Daoy (cell line): Measurements from ENCODE around the gene CCDC39. TPM values are rescaled to one million over a fixed set of nuclear protein-coding genes. Genes with fewer than 3 reads are reported as not detected.

Experiments used
- DNase-seq: peaks from one replicate; pipeline ENCODE4 v3.0.0-alpha.2; 2015; ENCODE audit warnings: low read depth
- total RNA-seq: library from RNA; depleted of rRNA; stranded (reverse); fragments of >200 nt; shearing (Covaris generic); gene quantifications from 2 replicates; pipeline ENCODE4 v1.2.3, GENCODE V29; 2014; rRNA removed

The CCDC39 gene
- 0.65 TPM in 1 of 2 replicates, not detected in the other for total RNA-seq

DNA sequence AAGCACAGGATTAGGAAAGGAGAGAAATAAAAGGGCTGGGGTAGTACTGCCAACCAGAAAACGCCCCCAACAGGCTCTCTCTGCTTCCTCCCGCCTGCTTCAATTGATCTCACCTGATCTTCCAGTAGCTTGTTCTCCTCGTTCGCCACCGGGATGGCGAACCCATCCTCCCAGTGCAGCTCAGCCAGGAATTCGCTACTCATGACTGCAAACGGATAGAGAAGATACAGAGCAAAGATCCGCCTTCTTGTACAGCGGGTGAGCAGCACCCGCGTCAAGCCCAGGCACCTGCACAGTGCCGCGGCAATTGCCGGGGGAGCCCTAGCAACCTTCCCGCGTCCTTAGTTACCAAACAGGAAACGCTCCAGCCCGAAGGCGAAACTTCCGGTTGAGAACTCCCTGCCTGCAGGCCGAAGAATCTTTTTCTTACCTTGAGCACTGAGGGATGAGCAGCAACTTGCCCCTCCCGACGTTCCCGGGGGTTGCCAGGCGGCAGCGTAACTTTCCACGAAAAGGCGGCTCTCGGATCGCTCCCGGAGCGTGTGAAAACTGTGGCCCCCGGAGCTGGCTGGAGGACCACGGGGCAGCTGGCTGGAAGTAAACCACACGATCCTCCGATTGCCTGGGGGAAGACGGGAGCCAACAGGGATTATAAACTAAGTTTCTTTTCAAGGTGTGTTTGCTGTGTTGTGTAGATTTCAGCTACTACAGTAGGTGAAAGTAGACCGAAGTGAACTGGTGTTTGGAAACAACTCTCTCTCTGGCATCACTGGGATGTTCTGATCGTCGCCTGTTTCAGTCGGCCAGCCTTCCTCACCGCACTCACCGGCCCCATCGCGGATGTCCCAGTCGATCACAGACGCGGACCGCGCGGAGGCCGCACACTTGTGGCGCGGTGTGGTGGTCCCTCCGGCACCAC is at the start of gene CCDC39:
Gene CCDC39 (minus strand): TSS at position 312 of the 919 bp plus-strand sequence. CDS start 109 bp downstream, at position 203.
- peak; percentile 84 for DNase-seq

DNA sequence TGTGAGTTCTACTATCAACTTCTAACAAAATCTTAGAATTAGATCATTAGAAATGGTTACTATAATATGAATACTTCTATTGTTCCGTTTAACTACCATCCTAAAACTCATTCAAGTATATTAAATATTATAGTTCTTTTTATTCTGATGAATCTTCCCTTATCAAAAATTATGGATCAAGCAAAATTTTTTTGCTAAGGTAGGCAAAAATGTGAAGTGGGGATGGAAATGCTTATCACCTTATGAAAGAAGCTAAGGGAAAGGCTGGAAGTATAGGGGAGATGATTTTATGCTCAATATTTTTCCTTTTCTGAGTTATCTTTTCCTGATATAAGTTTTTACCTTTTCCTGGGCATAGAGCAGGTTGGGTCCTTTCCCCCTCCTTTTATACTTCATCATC is 40.7 kb upstream of the CCDC39 start:
- no peak for DNase-seq

DNA sequence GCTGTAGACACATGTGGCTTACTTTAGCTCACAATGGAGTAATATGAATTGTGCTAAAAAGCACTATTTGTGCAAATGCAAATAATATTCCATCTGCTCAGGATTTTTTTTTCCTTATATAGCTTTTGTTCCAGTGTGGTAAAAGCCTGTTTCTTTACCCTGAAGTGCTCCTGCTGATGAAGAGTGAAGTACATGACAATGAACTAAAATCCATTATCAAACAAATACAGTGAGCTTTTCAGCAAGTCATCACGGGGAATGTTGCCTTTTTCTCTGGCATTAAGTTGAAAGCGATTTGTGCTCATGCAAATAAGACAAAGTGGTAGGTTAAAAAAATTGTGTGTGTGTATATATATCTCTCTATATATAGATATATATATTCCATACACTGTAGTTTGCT is 28.6 kb upstream of the CCDC39 start:
- no peak for DNase-seq

DNA sequence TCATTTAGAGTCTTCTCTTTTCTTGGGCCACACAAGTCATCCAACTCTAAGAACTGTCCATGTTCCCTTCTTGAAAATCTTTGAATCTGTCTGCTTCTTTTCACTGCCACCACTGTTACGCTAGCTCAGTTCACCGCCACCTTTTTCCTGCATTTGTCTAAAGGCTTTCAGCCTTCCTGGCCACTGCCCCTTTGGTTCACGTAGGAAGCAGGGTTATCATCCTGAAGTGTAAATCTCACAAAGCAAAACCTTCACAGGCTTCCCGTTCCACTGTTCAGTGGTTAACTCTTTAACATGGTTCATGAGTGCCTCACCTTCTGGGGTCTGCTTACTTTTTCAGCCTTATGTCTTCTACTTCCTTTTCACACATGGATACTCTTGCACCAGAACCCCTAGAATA is 26.3 kb upstream of the CCDC39 start:
- no peak for DNase-seq

DNA sequence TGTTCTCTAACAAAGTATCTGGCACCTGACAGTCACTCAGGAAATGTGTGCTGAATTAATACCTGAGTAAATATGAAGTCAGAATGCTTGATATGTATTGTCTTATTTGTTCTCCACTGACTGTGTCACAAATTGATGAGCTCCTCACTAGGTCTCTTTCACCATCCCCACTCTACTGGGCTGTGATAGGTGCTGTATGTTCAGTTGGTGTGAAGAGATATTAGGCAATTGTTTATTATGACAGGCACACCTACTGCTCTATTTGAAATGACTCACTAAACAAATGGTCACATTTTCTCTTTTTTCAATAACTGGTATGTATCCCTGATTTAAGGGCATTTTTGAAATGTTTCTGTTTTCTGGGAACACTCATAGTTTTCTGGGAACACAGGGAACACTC is 25.2 kb upstream of the CCDC39 start:
- no peak for DNase-seq

DNA sequence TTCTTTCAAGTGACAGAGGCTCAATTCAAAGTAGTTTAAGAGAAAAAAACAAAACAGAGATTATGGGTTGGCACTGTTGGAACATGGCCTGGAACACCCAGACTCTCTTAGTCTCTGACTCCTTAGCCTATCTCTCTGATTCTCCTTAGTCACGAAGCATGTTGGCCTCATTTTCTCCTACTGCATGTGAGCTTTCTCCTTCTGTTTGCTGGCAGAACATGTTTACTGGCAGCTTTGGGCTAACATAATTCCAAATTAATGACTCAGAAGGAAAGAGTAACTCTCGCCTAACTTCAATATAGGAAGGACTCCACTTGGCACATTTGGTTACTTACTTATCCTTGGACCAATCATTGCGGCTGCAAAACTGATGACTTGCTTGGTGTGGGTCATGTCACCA is 21.7 kb upstream of the CCDC39 start:
- no peak for DNase-seq

DNA sequence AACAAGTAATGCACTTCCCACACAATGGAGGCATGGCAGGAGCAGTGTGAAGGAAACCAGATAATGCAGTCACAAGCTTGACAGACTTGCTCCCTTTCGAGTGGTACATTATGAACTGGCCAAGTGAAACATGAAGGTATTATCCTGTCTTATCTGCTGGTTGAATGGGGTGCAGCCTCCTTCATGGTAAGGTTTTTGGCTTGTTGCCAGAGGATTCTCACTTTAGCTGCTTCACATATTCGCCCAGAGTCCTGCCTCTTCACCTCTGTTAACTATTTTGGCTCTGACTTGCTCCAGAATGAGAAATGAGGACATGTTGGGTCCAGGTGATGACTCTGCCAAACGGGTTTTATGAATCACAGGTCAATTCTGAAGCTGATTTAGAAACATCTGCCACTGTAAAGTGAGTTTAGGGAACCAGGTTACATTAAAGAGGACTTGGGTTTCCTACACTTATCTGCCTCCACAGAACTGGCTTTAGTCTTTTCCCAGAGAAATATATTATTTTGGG is 19.5 kb upstream of the CCDC39 start:
- no peak for DNase-seq

DNA sequence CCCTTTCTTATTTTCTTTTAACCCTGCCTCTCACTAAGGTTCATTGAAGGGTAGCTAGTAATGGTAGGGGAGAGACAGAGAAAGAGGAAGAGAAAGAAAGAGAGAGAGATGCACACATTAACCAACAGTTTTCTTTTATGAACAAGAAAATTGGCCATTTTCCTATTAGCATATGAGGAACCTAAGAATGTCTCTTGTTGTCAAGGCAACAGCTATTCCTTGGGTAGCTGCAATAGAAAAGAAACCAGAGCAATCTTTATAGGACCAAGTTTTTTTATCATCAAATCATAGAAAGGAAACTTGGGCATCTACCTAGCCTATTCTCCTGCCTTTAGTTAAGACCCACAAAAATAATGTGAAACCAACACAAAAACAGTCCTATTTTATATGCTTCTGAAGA is 15.0 kb upstream of the CCDC39 start:
- DNase-seq, result no peak

DNA sequence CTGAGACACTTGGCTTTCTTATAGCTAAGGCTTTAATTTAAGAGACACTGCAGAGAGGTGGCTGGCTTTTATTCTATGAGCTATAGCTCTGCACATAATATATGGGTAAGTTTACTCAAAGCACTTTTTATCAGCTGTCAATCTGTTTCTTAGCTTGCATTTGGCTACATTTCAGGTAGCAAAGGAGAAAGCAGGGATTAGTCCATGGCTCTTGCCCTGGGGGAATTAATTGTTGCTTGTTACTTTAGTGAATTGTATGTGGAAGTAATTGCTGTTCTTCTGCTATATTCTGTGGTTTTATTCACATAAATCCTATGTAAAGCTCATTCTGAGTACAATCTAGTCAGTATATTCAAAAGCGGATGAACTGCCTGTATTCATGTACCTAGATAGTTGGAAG is 14.4 kb upstream of the CCDC39 start:
- DNase-seq, result no peak

DNA sequence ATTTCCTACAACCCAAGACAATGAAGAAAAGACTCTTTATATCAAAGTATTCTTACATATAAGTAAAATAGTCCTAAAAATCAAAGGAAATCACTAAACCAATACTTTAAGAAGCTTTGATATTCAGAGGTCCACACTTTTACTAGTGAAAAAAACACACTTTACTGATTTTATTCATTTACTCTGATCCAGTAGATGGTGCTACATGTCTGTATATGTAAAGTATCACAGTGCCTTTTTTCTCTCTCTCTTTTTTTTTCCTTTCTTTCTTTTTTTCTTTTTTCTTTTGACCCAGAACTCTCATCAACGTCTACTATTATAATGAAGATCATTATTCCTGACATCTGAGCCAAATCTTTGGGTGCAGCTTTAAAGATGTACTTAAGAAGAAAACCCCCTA is 10.8 kb upstream of the CCDC39 start:
- DNase-seq, result no peak

DNA sequence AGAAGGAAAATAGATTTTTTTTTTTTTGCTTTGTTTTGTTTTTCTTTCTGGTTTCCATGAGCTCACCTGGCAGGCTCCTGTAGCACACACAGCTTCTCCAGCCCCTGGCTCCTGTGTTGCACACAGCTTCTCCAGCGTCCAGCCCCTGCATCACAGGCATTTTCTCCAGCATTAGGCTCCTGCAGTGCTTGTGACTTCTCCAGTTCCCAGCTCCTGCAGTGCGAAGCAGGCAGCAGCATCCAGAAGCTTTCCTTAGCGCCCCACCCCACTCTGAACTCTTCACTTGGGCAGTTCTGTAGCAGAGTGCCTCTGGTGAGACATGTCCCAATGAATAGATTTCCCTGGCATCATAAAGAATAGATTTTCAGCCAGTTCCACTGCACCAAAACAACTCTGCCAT is 5.5 kb upstream of the CCDC39 start:
- DNase-seq, result no peak

DNA sequence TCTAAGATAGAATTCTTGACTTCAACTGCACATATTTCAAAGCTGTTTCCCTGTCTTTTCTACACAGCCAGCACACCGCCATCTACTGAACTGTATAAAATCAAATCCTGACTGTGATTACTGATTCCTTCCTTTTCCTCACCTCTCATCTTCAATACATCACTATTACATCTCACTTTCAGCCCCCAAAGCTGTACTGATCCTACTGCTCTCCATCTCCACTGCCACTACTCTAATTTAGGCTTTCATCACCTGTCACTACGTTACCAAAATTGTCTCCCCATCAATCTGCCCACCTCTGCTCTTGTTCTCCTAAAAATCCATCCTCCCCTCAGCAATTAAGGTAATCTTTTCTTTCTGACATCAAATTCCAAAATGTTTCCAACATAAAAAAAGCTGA is 4.5 kb upstream of the CCDC39 start:
- DNase-seq, result no peak

DNA sequence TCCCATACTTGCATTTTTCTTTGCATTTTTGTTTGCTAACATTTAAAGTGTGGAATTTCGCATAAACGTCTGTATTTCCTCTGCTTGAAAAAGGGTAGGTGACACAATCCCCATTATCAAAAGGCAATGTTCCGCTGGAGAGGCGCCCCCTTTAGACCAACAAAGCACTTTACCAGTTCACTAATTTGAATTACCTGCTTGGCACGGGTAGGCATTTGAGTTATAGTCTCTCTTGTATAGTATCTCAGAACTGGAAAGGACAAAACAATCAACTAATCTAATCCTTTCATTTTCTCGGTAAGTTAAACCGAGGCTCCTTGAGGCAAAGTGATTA is 775 bp upstream of the CCDC39 start:
- peak; percentile 56 for DNase-seq

DNA sequence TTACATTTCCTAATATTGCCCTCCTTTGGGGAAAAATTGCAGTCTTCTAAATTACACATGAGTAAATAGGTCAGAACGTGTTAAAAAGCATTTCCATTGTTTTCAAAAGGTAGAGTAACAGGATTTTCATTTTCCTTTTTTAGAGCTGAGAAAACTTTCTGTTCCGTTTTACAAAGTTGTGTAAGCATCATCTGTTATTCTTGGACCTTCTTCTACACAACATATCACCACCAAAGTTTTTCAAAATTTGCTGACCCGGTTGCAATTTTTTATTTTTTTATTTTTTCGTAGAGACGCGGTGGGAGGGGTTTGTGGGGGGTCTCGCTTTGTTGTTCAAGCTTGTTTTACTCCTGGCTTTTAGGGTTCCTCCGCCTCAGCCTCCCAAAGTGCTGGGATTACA is 1.1 kb downstream of the CCDC39 start:
- DNase-seq, result no peak

DNA sequence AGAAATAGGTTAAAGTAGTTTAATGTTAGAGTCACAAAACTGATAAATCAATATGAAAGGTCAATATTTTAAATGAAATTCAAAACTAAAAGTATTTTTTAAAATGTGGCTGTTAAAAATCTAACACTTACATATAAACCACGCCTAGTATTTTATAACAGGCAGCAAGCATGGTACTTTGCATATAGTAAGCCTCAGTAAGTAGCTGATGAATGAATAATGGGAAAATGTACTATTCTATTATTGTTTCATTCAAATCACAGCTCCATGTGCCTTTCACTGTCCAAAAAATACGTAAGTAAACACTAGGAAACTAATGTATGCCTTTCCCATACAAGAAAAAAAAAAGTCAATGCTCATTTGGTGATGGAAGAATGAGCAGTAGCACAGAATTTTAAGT is 17.8 kb downstream of the CCDC39 start:
- no peak for DNase-seq

DNA sequence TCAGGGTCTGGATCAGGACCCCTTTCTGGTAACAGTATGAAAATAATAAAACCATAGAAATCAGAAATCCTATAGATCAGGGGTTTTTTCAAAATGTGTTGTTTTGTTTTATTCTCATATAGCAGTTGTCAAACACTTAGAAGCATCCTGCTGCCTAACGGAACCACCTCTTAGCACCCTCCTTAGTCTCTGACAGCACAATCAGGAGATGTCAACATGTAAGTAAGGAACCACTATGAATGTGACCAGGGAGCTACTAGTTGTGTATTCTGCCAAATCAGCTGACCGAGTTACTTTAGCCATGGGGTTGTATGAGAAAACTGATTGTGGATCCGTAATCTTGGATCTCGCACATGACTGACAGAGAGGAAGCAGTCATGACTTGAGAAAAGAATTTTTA is 22.2 kb downstream of the CCDC39 start:
- no peak for DNase-seq

DNA sequence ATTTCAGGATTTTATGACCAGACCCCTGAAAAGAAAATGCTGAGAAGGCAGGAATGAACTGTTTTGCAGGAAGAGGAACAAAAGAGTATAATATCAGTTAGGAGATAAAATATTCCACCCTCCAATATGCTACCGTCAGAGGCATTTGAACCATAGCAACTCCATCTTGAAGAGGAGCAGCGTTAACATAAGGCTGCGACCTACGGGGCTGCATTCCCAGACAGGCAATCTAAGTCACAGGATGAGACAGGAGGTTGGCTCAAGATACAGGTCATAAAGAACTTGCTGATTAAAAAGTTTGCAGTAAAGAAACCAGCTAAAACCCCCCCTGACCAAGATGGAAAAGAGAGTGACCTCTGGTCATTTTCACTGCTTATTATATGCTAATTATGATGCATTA is 22.9 kb downstream of the CCDC39 start:
- no peak for DNase-seq

DNA sequence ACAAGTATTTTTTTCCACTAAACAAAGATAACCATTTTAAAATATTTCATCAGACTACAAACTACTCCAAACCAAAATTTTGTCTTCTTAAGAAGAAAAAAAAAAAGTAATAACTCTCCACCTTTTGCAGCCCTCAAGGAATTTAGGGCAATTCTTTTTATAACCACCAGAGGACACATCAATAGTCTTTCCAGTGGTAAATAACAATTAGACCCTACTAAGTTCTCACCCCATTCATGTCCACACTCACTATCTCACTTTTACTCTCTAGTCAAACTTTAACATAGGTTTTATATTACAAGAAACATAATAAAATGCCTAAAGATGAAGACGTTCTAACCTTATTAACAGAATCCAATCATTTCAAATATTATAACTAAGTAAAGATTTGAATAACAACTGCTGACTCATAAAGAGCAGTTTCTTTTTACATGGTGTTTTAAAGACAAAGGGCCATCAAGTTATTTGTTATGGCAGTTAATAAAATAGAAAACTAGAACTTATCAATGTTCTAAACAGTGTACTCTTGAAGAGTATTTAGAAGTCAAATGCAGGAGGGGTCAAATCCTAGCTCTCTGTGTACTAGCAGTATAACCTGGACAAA is 33.0 kb downstream of the CCDC39 start:
- DNase-seq, result no peak

DNA sequence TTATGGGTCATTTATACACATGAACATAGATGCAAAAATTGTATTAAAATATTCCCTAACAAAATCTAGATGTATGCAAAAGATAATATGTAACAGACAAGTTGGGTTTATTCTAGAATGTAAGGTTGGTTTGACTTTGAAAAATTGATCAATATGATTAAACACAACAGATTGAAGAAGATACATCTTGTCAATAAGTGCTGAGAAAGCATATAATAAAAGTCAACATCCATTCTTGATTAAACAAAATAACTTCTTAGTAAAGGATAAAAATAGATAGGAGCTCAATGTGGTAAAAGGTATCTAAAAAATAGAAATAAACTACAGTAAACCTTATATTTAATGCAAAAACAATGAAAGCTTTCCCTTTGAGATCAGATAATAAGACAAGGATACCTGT is 38.3 kb downstream of the CCDC39 start:
- DNase-seq, result no peak

DNA sequence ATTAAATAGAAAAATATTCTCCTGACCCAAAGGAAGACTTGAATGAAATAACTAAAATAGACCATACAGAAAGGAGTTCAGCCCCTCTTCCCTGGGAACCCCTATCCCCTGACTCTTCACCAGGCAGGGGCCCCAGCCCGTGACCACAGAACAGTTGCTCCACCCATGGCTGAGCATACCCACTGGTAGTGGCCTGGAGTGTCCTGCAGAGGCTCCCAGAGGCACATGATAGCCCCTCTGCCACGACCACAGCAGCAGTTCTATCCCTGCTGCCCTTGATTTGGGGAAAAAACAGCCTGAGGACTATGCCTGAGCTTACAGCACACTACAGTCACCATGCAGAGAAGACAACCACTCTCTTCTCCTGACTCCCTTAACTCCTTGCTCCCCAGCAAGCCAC is 45.6 kb downstream of the CCDC39 start:
- DNase-seq, result no peak

DNA sequence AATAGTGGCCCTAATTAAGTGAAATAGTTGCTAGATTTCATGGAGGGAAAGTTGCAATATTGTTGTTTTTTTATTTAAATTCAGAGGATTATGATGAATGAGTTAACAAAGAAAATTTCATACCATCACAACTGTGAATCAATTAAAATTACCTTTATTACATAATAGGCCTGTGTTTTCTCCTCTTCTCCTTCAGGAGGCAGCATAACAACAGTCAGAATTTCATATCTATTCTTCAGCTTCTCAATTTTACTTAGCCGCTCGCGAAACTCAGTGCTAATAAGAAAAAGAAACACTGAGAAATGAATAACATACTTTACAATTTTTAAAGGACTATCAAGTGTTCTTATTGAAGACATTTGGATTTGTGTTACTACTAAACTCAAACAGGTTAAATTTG is 48.0 kb downstream of the CCDC39 start:
- no peak for DNase-seq

DNA sequence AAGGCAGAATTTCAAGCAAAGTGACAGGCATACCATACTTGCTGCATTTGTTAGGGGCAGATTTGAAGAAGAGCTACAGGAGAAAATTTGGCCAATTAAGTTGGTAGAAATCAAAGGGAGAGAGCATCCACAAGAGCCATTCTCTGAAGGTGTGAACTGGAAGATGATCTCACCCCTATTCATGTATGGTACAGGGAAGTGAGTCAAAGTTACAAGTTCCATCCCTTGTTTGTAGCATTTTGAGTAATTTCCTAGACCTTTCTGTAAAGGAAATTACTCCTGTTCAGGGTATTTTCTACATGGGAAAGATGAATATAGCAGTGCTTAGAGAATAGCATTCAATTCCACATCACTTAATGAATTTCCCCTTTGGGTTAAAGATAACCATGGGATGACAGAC is 48.9 kb downstream of the CCDC39 start:
- DNase-seq, result no peak

DNA sequence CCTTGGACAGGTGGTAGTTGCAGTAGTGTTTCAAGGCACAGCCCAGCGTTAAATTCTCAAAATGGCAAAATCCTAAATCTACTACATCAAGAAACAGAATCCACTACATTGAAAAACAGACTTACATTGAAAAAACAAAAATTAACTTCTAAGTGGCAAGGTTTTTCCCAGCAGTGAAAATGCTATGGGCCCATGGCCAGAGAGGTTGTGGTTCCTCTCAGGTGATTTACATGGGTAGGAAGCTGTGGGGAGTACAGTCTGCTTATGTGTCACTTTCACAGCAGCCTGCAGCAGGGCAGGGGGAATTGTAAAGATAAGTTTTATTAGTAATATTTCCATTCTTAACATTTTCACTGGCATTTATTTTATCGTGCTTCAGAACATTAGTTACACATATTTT is 52.4 kb downstream of the CCDC39 start:
- DNase-seq, result no peak
